ENCODE data around the gene SENP3.

Gene SENP3

DNA sequence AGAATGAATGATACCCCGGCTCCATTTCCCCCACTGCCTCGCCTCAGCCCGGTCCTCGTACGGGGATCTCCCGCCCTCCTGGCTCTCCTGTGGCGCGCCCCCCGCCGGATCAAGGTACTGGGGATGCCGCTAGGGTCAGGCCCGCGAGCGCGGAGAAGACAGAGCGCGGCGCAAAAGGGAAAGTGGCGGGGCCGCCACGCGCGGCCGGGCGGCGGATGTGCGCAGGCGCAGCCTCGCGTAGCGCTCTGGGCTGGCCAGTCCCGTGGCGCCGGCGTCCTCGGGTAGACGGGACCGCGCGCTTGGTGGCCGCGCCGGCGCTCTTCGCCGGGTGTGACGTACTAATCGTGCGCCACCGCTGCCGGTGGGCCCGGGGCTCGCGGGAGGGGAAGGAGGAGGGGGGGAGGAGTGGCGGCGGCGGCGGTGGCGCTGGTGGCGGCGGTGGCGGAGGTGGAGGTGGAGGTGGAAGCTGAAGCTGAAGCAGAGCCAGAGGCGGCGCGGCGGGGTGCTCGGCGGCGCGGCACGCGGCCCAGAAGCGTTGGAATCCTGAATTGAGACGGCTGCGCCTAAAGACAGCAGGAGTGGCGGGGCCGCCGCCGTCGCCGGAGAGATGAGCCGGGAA, at the start of gene SENP3:
Gene SENP3, plus strand, starts transcription at position 331 of the 619 bp plus-strand sequence. CDS start 1,158 bp downstream, outside the sequence.
- peak; percentile 65 for DNase-seq

DNA sequence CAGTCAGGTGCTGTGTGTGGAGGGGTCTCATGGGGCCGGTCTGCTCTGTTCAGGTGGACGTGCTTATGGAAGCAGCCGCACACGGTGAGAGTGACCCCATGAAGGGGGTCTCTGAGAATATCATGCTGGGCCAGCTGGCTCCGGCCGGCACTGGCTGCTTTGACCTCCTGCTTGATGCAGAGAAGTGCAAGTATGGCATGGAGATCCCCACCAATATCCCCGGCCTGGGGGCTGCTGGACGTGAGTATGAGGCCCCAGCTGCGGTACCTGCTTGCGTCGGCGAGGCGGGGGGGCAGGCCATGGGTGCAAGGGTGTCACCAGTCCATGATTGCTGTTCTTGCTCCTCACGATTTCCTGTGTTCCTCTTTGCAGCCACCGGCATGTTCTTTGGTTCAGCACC, 49.6 kb upstream of the SENP3 start:
- no peak for DNase-seq

GRCh38 chr17:7512824-7513540, 48.7 kb upstream of the SENP3 start:
- DNase-seq: no peak

DNA sequence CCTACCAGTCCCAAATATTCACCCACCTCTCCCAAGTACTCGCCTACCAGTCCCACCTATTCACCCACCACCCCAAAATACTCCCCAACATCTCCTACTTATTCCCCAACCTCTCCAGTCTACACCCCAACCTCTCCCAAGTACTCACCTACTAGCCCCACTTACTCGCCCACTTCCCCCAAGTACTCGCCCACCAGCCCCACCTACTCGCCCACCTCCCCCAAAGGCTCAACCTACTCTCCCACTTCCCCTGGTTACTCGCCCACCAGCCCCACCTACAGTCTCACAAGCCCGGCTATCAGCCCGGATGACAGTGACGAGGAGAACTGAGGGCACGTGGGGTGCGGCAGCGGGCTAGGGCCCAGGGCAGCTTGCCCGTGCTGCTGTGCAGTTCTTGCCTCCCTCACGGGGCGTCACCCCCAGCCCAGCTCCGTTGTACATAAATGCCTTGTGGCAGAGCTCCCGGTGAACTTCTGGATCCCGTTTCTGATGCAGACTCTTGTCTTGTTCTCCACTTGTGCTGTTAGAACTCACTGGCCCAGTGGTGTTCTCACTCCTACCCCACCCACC, 47.8 kb upstream of the SENP3 start:
- DNase-seq: no peak

DNA sequence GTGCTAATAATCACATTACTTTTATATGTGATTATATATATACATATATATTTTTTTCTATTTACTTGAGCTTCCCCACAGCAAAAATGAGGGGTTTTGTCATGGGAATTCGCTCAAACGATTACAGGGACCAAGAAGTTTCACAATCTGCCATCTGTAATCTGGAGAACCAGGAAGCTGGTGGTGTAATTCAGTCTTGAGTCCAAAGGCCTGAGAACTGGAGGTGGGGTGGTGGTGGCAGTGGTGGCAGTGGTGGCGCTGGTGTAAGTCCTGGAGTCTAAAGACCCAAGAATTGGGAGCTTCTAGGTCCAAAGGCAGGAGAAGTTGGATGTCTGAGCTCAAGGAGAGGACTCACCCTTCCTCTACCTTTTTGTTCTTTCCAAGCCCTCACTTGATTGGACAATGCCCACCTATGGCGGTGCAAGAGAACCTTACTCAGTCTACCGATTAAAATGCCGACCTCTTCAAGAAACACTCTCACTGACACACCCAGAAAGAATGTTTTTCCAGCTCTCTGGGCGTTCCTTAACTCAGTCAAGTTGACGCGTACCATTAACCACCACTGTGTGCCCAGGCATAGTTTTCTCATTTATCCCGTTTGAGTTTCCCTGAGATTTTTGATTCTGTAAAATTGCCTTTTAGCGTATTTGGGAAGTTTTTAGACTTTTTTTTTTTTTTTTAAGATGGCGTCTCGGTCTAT, 45.7 kb upstream of the SENP3 start:
- no peak for DNase-seq

GRCh38 chr17:7523033-7523432, 38.7 kb upstream of the SENP3 start:
- DNase-seq: no peak

DNA sequence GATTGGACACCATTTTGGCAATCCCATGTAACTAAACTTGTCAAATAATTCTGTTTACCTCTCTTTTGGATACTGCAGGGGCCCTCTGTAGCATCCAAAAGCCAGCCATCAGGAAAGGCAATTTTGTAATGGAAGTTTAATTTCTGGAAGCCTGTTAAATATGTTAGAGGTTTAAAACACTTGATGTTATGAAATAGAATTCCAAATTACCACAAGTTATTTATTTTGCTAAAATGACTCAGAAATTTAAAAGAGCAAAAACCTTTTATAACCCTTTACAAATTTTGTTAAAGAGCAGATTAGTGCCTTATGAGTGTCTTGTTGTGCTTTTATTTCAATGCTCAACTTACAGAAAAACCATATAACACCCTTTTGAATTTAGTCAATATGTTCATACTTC, 32.9 kb upstream of the SENP3 start:
- no peak for DNase-seq

DNA sequence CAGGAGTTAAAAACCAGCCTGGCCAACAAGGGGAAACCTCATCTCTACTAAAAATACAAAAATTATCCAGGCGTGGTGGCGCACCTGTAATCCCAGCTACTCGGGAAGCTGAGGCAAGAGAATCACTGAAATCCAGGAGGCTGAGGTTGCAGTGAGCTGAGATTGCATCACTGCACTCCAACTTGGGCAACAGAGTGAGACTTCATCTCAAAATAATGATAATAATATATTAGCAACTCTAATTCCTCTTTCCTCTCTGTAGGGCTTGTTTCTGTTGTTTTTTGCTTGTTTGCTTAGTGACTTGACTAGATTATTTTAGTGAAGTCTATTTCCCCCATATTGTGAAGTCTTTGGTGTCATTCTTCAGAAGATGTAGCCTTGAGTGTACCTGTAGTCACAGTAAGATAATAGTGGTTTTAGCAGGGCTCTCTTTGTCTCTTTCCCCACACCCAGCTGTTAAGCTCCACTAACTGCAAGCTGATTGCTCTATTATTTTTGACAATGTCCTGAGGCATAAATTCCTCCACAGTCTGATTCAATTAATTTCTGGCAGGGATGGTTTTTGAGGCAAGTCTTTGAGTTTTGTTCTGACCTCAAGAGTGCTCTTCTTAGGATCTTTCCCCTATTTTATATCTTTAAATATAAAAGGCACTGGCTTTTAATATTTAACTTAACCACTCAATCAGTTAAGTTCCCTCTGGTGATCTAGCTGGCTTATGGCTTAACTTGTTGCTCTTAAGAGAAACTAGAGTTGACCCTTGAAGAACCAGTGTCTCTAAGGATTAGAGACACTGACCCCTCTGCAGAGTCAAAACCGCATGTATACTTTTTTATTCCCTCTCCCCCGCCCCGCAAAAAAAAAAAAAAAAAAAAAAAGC, 31.5 kb upstream of the SENP3 start:
- DNase-seq: no peak

- DNase-seq: no peak
Measured at GRCh38 chr17:7538050-7538449, 23.7 kb upstream of the SENP3 start.

GRCh38 chr17:7538891-7539545, 22.7 kb upstream of the SENP3 start:
- DNase-seq: no peak

- no peak for DNase-seq
Measured at GRCh38 chr17:7541074-7541621, 20.6 kb upstream of the SENP3 start.

GRCh38 chr17:7544911-7545310, 16.8 kb upstream of the SENP3 start:
- no peak for DNase-seq

- DNase-seq: no peak
Measured at GRCh38 chr17:7548585-7549400, 12.9 kb upstream of the SENP3 start, which contains the start of gene TNFSF12. Gene TNFSF12 (plus strand): TSS chr17:7549058. CDS start chr17:7549154, 96 bp downstream.

DNA sequence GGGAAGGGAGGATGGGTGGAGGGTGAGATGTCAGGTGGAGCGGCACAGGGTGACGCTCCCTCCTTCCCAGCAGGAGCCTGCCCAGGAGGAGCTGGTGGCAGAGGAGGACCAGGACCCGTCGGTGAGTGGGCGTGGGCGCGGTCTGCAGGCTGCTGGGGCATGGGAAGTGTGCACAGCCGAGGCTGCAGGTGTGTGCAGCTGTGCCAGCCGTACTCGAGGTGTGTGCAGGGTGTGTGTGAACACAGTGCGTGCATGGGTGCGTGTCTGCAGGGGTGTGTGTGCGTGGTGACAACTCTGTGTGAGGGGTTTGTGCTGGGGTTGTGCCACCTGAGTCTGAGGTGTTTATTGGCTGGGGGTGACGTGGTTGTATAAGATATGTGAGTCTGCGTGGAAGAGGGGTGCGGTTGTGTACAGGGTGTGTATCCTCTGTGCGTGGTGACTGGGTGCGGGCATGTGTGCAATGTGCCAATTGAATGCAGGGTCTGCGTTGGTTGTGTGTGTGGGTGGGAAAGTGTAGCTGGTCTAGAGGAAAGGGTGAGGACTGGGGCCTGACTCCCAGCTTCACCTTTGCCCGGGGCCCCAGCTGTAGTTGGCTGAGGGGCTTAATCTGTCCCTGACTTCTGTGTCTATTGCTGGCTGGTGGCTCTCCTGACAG, 12.2 kb upstream of the SENP3 start:
- no peak for DNase-seq

DNA sequence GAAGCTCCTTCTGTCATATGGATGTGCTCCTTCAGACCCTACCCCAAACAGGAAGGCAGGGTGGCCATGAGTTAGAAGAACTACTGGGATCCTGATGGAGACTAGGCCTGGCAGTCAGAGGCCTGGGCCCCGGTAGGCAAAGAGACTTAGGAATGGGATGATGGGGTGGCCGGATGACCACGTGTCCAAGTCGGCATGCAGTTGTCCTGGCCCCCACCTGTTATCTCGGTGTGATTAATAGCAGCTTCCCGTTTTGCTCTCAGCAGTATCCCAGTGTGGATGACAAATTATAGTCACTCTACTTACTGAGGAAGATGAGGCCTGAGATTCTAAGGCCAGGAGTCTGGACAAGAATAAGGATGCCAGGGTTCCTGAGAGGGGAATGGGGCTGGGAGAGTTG, 11.4 kb upstream of the SENP3 start:
- DNase-seq: no peak

- DNase-seq: no peak
Measured at GRCh38 chr17:7551396-7551795, 10.3 kb upstream of the SENP3 start.

GRCh38 chr17:7552621-7553051, 9.1 kb upstream of the SENP3 start:
- no peak for DNase-seq

- DNase-seq: no peak
Measured at GRCh38 chr17:7553356-7553755, 8.4 kb upstream of the SENP3 start.

DNA sequence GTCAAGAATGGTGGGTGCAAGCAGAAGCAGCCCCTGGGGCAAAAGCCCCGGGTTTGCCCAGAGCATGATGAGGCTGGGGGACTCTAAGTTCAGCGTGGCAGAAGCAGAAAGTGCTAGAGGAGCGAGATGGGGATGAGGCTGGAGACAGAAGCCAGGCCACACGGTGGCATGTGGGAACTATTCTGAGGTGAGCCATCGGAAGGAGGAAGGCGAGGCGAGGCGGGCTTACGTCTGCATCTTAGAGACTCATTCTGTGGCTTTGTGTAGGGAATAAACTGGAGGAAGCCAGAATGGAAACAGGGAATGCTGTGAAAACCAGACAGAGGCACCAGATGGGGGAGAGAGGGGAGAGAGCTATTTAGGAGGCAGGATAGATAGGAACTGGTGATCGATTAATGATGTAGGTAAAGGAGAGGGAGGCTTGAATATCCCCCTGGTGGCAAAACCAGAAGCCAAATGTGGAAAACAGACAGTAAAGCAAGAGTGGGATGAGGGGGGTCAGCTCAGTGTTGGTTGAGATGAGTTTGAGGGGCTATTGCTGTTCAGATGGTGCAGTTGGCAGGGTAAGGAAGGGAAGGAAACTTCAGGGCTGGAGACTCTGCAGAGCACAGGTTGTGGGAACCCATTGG, 6.3 kb upstream of the SENP3 start:
- DNase-seq: no peak

- DNase-seq: no peak
Measured at GRCh38 chr17:7556627-7557026, 5.1 kb upstream of the SENP3 start.
